Karpas-422 (cell line): ENCODE measurements around the gene WNT10A. TPM values are rescaled to one million over a fixed set of nuclear protein-coding genes. Genes with fewer than 3 reads are reported as not detected.
A peak's percentile ranks its signal among the peaks of the same experiment; 100 is the strongest.
"Not testable (repeated sequence)": the region's sequence is repeated elsewhere in the genome, so short reads cannot be mapped to it uniquely, and the experiment has no call there.

Experiments used
- DNase-seq: peaks from one replicate; pipeline ENCODE4 v3.0.0-alpha.2; 2015
- H2AFZ ChIP-seq: fragments of 200-600 bp; sonication (generic); 2 replicates; pipeline ENCODE4 v1.6.1; 2014; ENCODE audit warnings: antibody characterized with exemption, low read length, mixed read lengths
- H3K27ac ChIP-seq: fragments of 200-600 bp; sonication (generic); 2 replicates; pipeline ENCODE4 v1.5.1; 2014; ENCODE audit warnings: mild to moderate bottlenecking, low read length, moderate library complexity
- H3K27me3 ChIP-seq: fragments of 200-600 bp; sonication (generic); 2 replicates; pipeline ENCODE4 v1.6.1; 2014; ENCODE audit warnings: low read length, mixed read lengths
- H3K36me3 ChIP-seq: fragments of 200-600 bp; sonication (generic); 2 replicates; pipeline ENCODE4 v1.6.1; 2014; ENCODE audit warnings: low read length, mixed read lengths; ENCODE audit not compliant: insufficient read depth
- H3K4me1 ChIP-seq: fragments of 200-600 bp; sonication (generic); 2 replicates; pipeline ENCODE4 v1.6.1; 2014; ENCODE audit warnings: mild to moderate bottlenecking, low read length, mixed read lengths
- H3K4me2 ChIP-seq: fragments of 200-600 bp; sonication (generic); 2 replicates; pipeline ENCODE4 v1.6.1; 2014; ENCODE audit warnings: low read length, low read depth, mild to moderate bottlenecking; ENCODE audit not compliant: poor library complexity, severe bottlenecking
- H3K4me3 ChIP-seq: fragments of 200-600 bp; sonication (generic); 2 replicates; pipeline ENCODE4 v1.5.1; 2014; ENCODE audit warnings: mild to moderate bottlenecking, antibody characterized with exemption, low read length, mixed read lengths
- H3K79me2 ChIP-seq: fragments of 200-600 bp; sonication (generic); 2 replicates; pipeline ENCODE4 v1.6.1; 2014; ENCODE audit warnings: mild to moderate bottlenecking, low read length, mixed read lengths
- H3K9ac ChIP-seq: fragments of 200-600 bp; sonication (generic); 2 replicates; pipeline ENCODE4 v1.6.0; 2014; ENCODE audit warnings: low read length
- H3K9me2 ChIP-seq: fragments of 200-600 bp; sonication (generic), shearing (Covaris generic); replicated peaks from 2 replicates; pipeline ENCODE4 v1.6.0; 2014; ENCODE audit warnings: mild to moderate bottlenecking, low read length, moderate library complexity; ENCODE audit not compliant: insufficient read depth
- H3K9me3 ChIP-seq: fragments of 300-700, 200-600 bp; sonication (generic); 2 replicates; pipeline ENCODE4 v1.6.1; 2014; ENCODE audit warnings: low read length, mixed read lengths
- H4K20me1 ChIP-seq: fragments of 200-600 bp; sonication (generic); 2 replicates; pipeline ENCODE4 v1.6.1; 2014; ENCODE audit warnings: mild to moderate bottlenecking, antibody characterized with exemption, low read length, low read depth; ENCODE audit not compliant: insufficient read depth
- total RNA-seq: library from RNA; depleted of rRNA; stranded (reverse); fragments of >200 nt; shearing (Covaris generic); gene quantifications from 2 replicates; pipeline ENCODE4 v1.2.3, GENCODE V29; 2014; ENCODE audit warnings: low replicate concordance

The WNT10A gene
- total RNA-seq, 1 experiment from 2014 or later: 2.9 TPM

GRCh38 chr2:218839888-218840287 is 40.8 kb upstream of the WNT10A start:
- Histone ChIP-seq H3K79me2 (no peaks in the 10 kb centered on the region), H4K20me1 (no peaks in the 10 kb centered on the region), H3K4me2 (no peak overlapping the region), H3K9ac (no peak overlapping the region), H3K4me1 (no peaks in the 10 kb centered on the region), H3K9me3 (no peaks in the 10 kb centered on the region), H3K36me3 (no peaks in the 10 kb centered on the region), H3K4me3 (no peak overlapping the region), H3K27ac (no peak overlapping the region), H2AFZ (no peak overlapping the region), H3K27me3 (no peaks in the 10 kb centered on the region), H3K9me2 (no peaks in the 10 kb centered on the region)
- DNase-seq: no peak

GRCh38 chr2:218844334-218844733 is 36.3 kb upstream of the WNT10A start:
- not testable (repeated sequence) for H3K79me2 ChIP-seq, H3K4me3 ChIP-seq, H3K27me3 ChIP-seq

GRCh38 chr2:218846963-218847362 is 33.7 kb upstream of the WNT10A start:
- not testable (repeated sequence) for H3K4me3 ChIP-seq, H3K27me3 ChIP-seq, DNase-seq, H4K20me1 ChIP-seq, H2AFZ ChIP-seq, H3K4me1 ChIP-seq, H3K9me3 ChIP-seq, H3K79me2 ChIP-seq, H3K4me2 ChIP-seq, H3K36me3 ChIP-seq, H3K9me2 ChIP-seq, H3K9ac ChIP-seq, H3K27ac ChIP-seq

More at GRCh38 chr2:218844334-218844733, 36.3 kb upstream of the WNT10A start:
- not testable (repeated sequence) for H2AFZ ChIP-seq, H3K9me3 ChIP-seq, H4K20me1 ChIP-seq, H3K9me2 ChIP-seq, H3K4me1 ChIP-seq, H3K9ac ChIP-seq, H3K4me2 ChIP-seq, H3K27ac ChIP-seq, DNase-seq, H3K36me3 ChIP-seq

- Histone ChIP-seq H3K27ac (no peak overlapping the region), H3K9ac (no peak overlapping the region), H3K36me3 (no peaks in the 10 kb centered on the region), H2AFZ (no peak overlapping the region), H3K9me3 (no peaks in the 10 kb centered on the region), H3K4me1 (peaks cover 4% of the 10 kb centered on the region; the same call in 1 of the 2 replicates), H3K4me2 (no peak overlapping the region), H4K20me1 (no peaks in the 10 kb centered on the region), H3K27me3 (no peaks in the 10 kb centered on the region), H3K4me3 (no peak overlapping the region), H3K79me2 (no peaks in the 10 kb centered on the region), H3K9me2 (no peaks in the 10 kb centered on the region)
- no peak for DNase-seq
Measured at GRCh38 chr2:218849721-218850120, 30.9 kb upstream of the WNT10A start.

GRCh38 chr2:218850796-218851195 is 29.9 kb upstream of the WNT10A start:
- Histone ChIP-seq H4K20me1 (no peaks in the 10 kb centered on the region), H3K9me3 (no peaks in the 10 kb centered on the region)

GRCh38 chr2:218851286-218851685 is 29.4 kb upstream of the WNT10A start:
- Histone ChIP-seq H3K9me3 (no peaks in the 10 kb centered on the region), H3K27me3 (no peaks in the 10 kb centered on the region), H3K79me2 (no peaks in the 10 kb centered on the region), H3K9ac (no peak overlapping the region), H3K36me3 (no peaks in the 10 kb centered on the region), H3K9me2 (no peaks in the 10 kb centered on the region), H3K4me3 (no peak overlapping the region), H3K27ac (no peak overlapping the region), H2AFZ (no peak overlapping the region), H3K4me2 (no peak overlapping the region), H3K4me1 (peaks cover 4% of the 10 kb centered on the region; the same call in 1 of the 2 replicates), H4K20me1 (no peaks in the 10 kb centered on the region)
- no peak for DNase-seq

More at GRCh38 chr2:218850796-218851195, 29.9 kb upstream of the WNT10A start:
- no peak overlapping the region for H3K27ac ChIP-seq
- no peak overlapping the region for H3K4me2 ChIP-seq
- no peak overlapping the region for H3K4me3 ChIP-seq
- H3K9ac ChIP-seq: no peak overlapping the region
- no peaks in the 10 kb centered on the region for H3K36me3 ChIP-seq
- no peaks in the 10 kb centered on the region for H3K79me2 ChIP-seq
- H3K27me3 ChIP-seq: no peaks in the 10 kb centered on the region
- no peak overlapping the region for H2AFZ ChIP-seq
- peaks cover 4% of the 10 kb centered on the region; the same call in 1 of the 2 replicates for H3K4me1 ChIP-seq
- no peaks in the 10 kb centered on the region for H3K9me2 ChIP-seq
- no peak for DNase-seq

GRCh38 chr2:218852911-218853667 is 27.6 kb upstream of the WNT10A start:
- H3K9ac ChIP-seq: no peak overlapping the region
- H3K27ac ChIP-seq: no peak overlapping the region
- no peak overlapping the region for H2AFZ ChIP-seq
- no peaks in the 10 kb centered on the region for H4K20me1 ChIP-seq
- no peaks in the 10 kb centered on the region for H3K9me2 ChIP-seq
- H3K79me2 ChIP-seq: no peaks in the 10 kb centered on the region
- no peaks in the 10 kb centered on the region for H3K36me3 ChIP-seq
- no peaks in the 10 kb centered on the region for H3K4me1 ChIP-seq
- H3K4me2 ChIP-seq: no peak overlapping the region
- no peak overlapping the region for H3K4me3 ChIP-seq
- no peaks in the 10 kb centered on the region for H3K9me3 ChIP-seq
- no peaks in the 10 kb centered on the region for H3K27me3 ChIP-seq
- DNase-seq: peak; percentile 86

GRCh38 chr2:218853766-218854165 is 26.9 kb upstream of the WNT10A start:
- Histone ChIP-seq H3K9me3 (no peaks in the 10 kb centered on the region), H3K4me3 (no peak overlapping the region), H3K27ac (no peak overlapping the region), H4K20me1 (no peaks in the 10 kb centered on the region), H3K9ac (no peak overlapping the region), H3K36me3 (no peaks in the 10 kb centered on the region), H3K27me3 (no peaks in the 10 kb centered on the region), H3K4me2 (no peak overlapping the region), H3K4me1 (no peaks in the 10 kb centered on the region), H3K9me2 (no peaks in the 10 kb centered on the region), H2AFZ (no peak overlapping the region), H3K79me2 (no peaks in the 10 kb centered on the region)
- DNase-seq: no peak
